ENCODE results near the gene MSX1.

MSX1 gene

DNA sequence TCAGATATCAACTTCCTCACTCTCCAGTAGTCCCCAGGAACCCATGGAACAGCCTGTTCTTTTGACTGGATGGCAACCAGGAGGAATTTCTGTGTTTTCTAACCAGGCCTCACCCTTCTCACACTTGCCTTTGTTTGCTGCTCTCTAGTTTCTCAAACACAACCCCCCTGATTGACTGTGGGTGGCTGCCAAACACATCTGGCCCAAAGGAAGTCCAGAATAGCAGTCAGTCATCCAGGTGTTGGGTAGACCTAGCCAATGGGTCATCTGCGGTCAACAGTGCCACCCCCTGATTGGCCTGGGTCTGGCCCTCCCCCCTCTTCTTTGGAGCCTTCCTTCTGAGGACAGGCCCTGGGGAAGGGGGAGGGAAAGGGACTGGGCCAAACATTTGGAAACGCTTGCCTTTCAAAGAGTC is 53.7 kb downstream of the MSX1 start:
- Histone ChIP-seq H3K27me3 (peaks cover 30% of the 10 kb centered on the region), H3K36me3 (no peaks in the 10 kb centered on the region), H3K4me3 (ENCODE audit: low read depth in 1 of 2, low read length in 1 of 2) (no peak overlapping the region), H3K4me1 (ENCODE audit: control insufficient read depth in 1 of 2, insufficient read depth in 1 of 2, low read depth in 1 of 2, low read length in 1 of 2) (no peaks in the 10 kb centered on the region), H3K27ac (no peak overlapping the region), H3K9me3 (no peaks in the 10 kb centered on the region)
- no peak for TF ChIP-seq CTCF (IDR thresholded peaks at IDR 0.05)

Measured in neutrophil (primary cell).